GM23338 (cell line): ENCODE measurements around the gene YWHAQ. TPM values are rescaled to one million over a fixed set of nuclear protein-coding genes. Genes with fewer than 3 reads are reported as not detected.

Experiments used
- ATAC-seq: fragments of 200-7000 bp; cut with Tn5 transposase; 3 replicates; pipeline ENCODE4 v1.9.1; 2020
- DNase-seq: peaks from one replicate; pipeline ENCODE4 v3.0.0-alpha.2; 2015; ENCODE audit warnings: low spot score
- H2AFZ ChIP-seq: fragments of 200-600 bp; sonication (generic); 2 replicates; pipeline ENCODE4 v1.8.0; 2016; ENCODE audit warnings: antibody characterized with exemption, mild to moderate bottlenecking, moderate library complexity
- H3F3A ChIP-seq: fragments of 200-600 bp; sonication (generic); replicated peaks from 2 replicates; pipeline ENCODE4 v1.8.0; 2017; ENCODE audit warnings: antibody characterized with exemption, mixed run types, low read depth
- H3K27ac ChIP-seq: fragments of 200-600 bp; sonication (generic); 2 replicates; pipeline ENCODE4 v1.6.1; 2016; ENCODE audit warnings: low read depth
- H3K27me3 ChIP-seq: fragments of 200-600 bp; sonication (generic); 2 replicates; pipeline ENCODE4 v1.8.0; 2016; ENCODE audit warnings: mild to moderate bottlenecking, mixed run types, moderate library complexity; ENCODE audit not compliant: insufficient read depth
- H3K36me3 ChIP-seq: fragments of 200-600 bp; sonication (generic); 2 replicates; pipeline ENCODE4 v1.8.0; 2016; ENCODE audit warnings: mild to moderate bottlenecking; ENCODE audit not compliant: insufficient read depth
- H3K4me1 ChIP-seq: fragments of 200-600 bp; sonication (generic); 2 replicates; pipeline ENCODE4 v1.8.0; 2016; ENCODE audit warnings: mild to moderate bottlenecking, moderate library complexity; ENCODE audit not compliant: insufficient read depth
- H3K4me2 ChIP-seq: fragments of 200-600 bp; sonication (generic); 2 replicates; pipeline ENCODE4 v1.7.1; 2017; ENCODE audit warnings: mixed run types
- H3K4me3 ChIP-seq: fragments of 200-600 bp; sonication (generic); 2 replicates; pipeline ENCODE4 v1.6.1; 2016; ENCODE audit warnings: mixed run types
- H3K79me2 ChIP-seq: fragments of 200-600 bp; sonication (generic); replicated peaks from 2 replicates; pipeline ENCODE4 v1.8.0; 2017; ENCODE audit warnings: mild to moderate bottlenecking; ENCODE audit not compliant: insufficient read depth
- H3K9me2 ChIP-seq: fragments of 200-600 bp; sonication (generic); 2 replicates; pipeline ENCODE4 v1.8.0; 2017; ENCODE audit not compliant: insufficient read depth
- H4K20me1 ChIP-seq: fragments of 200-600 bp; sonication (generic); replicated peaks from 2 replicates; pipeline ENCODE4 v1.8.0; 2017; ENCODE audit warnings: mild to moderate bottlenecking; ENCODE audit not compliant: insufficient read depth
- H3K27ac Mint-ChIP-seq: 2 replicates; pipeline ENCODE4 v1.8.0; 2020; ENCODE audit warnings: inconsistent platforms, mild to moderate bottlenecking, moderate library complexity, mixed read lengths
- H3K27me3 Mint-ChIP-seq: 3 replicates; pipeline ENCODE4 v1.8.0; 2022; ENCODE audit warnings: low read depth, mild to moderate bottlenecking, moderate library complexity, mixed read lengths, inconsistent platforms; ENCODE audit not compliant: insufficient read depth, poor library complexity
- H3K36me3 Mint-ChIP-seq: 3 replicates; pipeline ENCODE4 v1.8.0; 2021; ENCODE audit warnings: low read depth, mild to moderate bottlenecking, inconsistent platforms, moderate library complexity, mixed read lengths
- H3K4me1 Mint-ChIP-seq: 3 replicates; pipeline ENCODE4 v1.8.0; 2020; ENCODE audit warnings: mild to moderate bottlenecking, inconsistent platforms, mixed read lengths
- H3K4me3 Mint-ChIP-seq: 3 replicates; pipeline ENCODE4 v1.8.0; 2021; ENCODE audit warnings: moderate library complexity, mild to moderate bottlenecking, inconsistent platforms, mixed read lengths
- H3K9me3 Mint-ChIP-seq: 3 replicates; pipeline ENCODE4 v1.8.0; 2020; ENCODE audit warnings: moderate library complexity, mild to moderate bottlenecking, inconsistent platforms, mixed read lengths
- CREB1 ChIP-seq: fragments of 250-450 bp; sonication (Bioruptor Pico); IDR thresholded peaks from 2 replicates; pipeline ENCODE4 v1.5.0; 2020; ENCODE audit warnings: low read depth, mild to moderate bottlenecking, moderate library complexity
- CTCF ChIP-seq, 2 experiments: fragments of 200-600 bp in 1 of 2; sonication (generic) in 1 of 2; conservative IDR thresholded peaks; 2 replicates each; pipeline versions ENCODE4 v1.5.1 to v1.6.1; 2016 to 2017; ENCODE audit warnings: antibody characterized with exemption in 2 of 2, low read depth in 2 of 2, mild to moderate bottlenecking in 2 of 2, moderate library complexity in 1 of 2
- ETS1 ChIP-seq: IDR thresholded peaks from 2 replicates; pipeline ENCODE4 v1.6.1; 2016; ENCODE audit warnings: antibody characterized with exemption
- EZH2 ChIP-seq: fragments of 200-600 bp; sonication (generic); IDR thresholded peaks from one replicate; pipeline ENCODE4 v1.8.0; 2017; ENCODE audit warnings: antibody characterized with exemption, mild to moderate bottlenecking, low read depth; ENCODE audit not compliant: unreplicated experiment
- EZH2phosphoT487 ChIP-seq: fragments of 200-600 bp; sonication (generic); IDR thresholded peaks from one replicate; pipeline ENCODE4 v1.8.1; 2018; ENCODE audit warnings: antibody characterized with exemption; ENCODE audit not compliant: unreplicated experiment
- NANOG ChIP-seq: IDR thresholded peaks from 2 replicates; pipeline ENCODE4 v1.6.1; 2016; ENCODE audit warnings: antibody characterized with exemption, borderline replicate concordance
- POLR2AphosphoS5 ChIP-seq: IDR thresholded peaks from 2 replicates; pipeline ENCODE4 v1.6.1; 2016; ENCODE audit warnings: antibody characterized with exemption, low read depth
- STAT1 ChIP-seq: IDR thresholded peaks from one replicate; pipeline ENCODE4 v1.6.1; 2016; ENCODE audit warnings: antibody characterized with exemption; ENCODE audit not compliant: unreplicated experiment
- ZNF114 ChIP-seq: fragments of 250-450 bp; sonication (Bioruptor Pico); IDR thresholded peaks from 2 replicates; pipeline ENCODE4 v1.5.0; 2020; ENCODE audit warnings: mild to moderate bottlenecking, moderate library complexity
- ZNF331 ChIP-seq: fragments of 250-450 bp; sonication (Bioruptor Pico); IDR thresholded peaks from 2 replicates; pipeline ENCODE4 v1.5.0; 2020; ENCODE audit warnings: low read depth, mild to moderate bottlenecking, moderate library complexity
- ZNF462 ChIP-seq: fragments of 250-450 bp; sonication (Bioruptor Pico); IDR thresholded peaks from 2 replicates; pipeline ENCODE4 v1.5.0; 2020; ENCODE audit warnings: mild to moderate bottlenecking, moderate library complexity
- polyA plus RNA-seq: library from polyadenylated mRNA; unstranded; fragments of >200 nt; fragmentation: Nextera tagmentation; extraction: Ambion mirVana; gene quantifications from 2 replicates; pipeline ENCODE4 v1.2.1, GENCODE V29; 2016
- total RNA-seq: library from RNA; depleted of rRNA; stranded (reverse); fragments of >200 nt; shearing (Covaris generic); gene quantifications from 2 replicates; pipeline ENCODE4 v1.2.3, GENCODE V29; 2014

Gene YWHAQ
- total and polyA plus RNA-seq, 2 experiments from 2014 or later: 295 to 464 TPM

GRCh38 chr2:9673914-9674481, 43.2 kb upstream of the YWHAQ start:
- H3K4me2 ChIP-seq: no peak overlapping the region
- TF ChIP-seq ETS1 (no peak), ZNF331 (CRISPR knock-in tag) (no peak)
- no peak overlapping the region for H3K27ac ChIP-seq
- no peaks in the 10 kb centered on the region for H3K36me3 ChIP-seq
- no peaks in the 10 kb centered on the region for H3K79me2 ChIP-seq
- Mint-ChIP-seq H3K27ac (no peak overlapping the region), H3K9me3 (no peaks in the 10 kb centered on the region), H3K4me1 (peaks cover 17% of the 10 kb centered on the region), H3K4me3 (no peak overlapping the region), H3K36me3 (no peaks in the 10 kb centered on the region), H3K27me3 (peaks cover 9% of the 10 kb centered on the region)
- no peaks in the 10 kb centered on the region for H3F3A ChIP-seq
- H3K4me3 ChIP-seq: no peak overlapping the region
- no peak for DNase-seq
- H2AFZ ChIP-seq: no peak overlapping the region
- H3K27me3 ChIP-seq: no peaks in the 10 kb centered on the region
- peaks cover 14% of the 10 kb centered on the region for H3K4me1 ChIP-seq
- no peak for ATAC-seq
- no peaks in the 10 kb centered on the region for H4K20me1 ChIP-seq
- H3K9me2 ChIP-seq: no peaks in the 10 kb centered on the region

GRCh38 chr2:9668687-9669345, 38.0 kb upstream of the YWHAQ start:
- Mint-ChIP-seq H3K27me3 (peaks cover 6% of the 10 kb centered on the region), H3K9me3 (no peaks in the 10 kb centered on the region), H3K4me1 (no peaks in the 10 kb centered on the region), H3K27ac (no peak overlapping the region), H3K4me3 (no peak overlapping the region), H3K36me3 (no peaks in the 10 kb centered on the region)
- no peak overlapping the region for H3K4me2 ChIP-seq
- H3K4me1 ChIP-seq: no peaks in the 10 kb centered on the region
- H3K27me3 ChIP-seq: no peaks in the 10 kb centered on the region
- no peak overlapping the region for H3K27ac ChIP-seq
- H3K4me3 ChIP-seq: no peak overlapping the region
- ATAC-seq: no peak
- H3F3A ChIP-seq: no peaks in the 10 kb centered on the region
- no peaks in the 10 kb centered on the region for H4K20me1 ChIP-seq
- no peaks in the 10 kb centered on the region for H3K79me2 ChIP-seq
- DNase-seq: no peak
- H3K9me2 ChIP-seq: 0 out of 2 replicates have a peak, but pooled peaks cover 6% of the 10 kb centered on the region
- H3K36me3 ChIP-seq: no peaks in the 10 kb centered on the region
- H2AFZ ChIP-seq: no peak overlapping the region
- TF ChIP-seq CREB1 (CRISPR knock-in tag) (no peak), STAT1 (no peak), ZNF114 (CRISPR knock-in tag) (no peak), ZNF331 (CRISPR knock-in tag) (no peak), EZH2 (no peak), EZH2phosphoT487 (no peak), NANOG (no peak), CTCF (conservative IDR thresholded peaks at IDR 0.05; ENCODE audit: low read depth in 2 of 2) (no peak), ETS1 (no peak), ZNF462 (CRISPR knock-in tag) (no peak), POLR2AphosphoS5 (no peak)
